ENCODE data around the gene MAPRE3. TPM values are rescaled to one million over a fixed set of nuclear protein-coding genes. Genes with fewer than 3 reads are reported as not detected.
"Not testable (repeated sequence)": the region's sequence is repeated elsewhere in the genome, so short reads cannot be mapped to it uniquely, and the experiment has no call there.

MAPRE3 gene
- 10 to 100 TPM; 16.6 to 26.4 (median 19.7) TPM for total RNA-seq

DNA sequence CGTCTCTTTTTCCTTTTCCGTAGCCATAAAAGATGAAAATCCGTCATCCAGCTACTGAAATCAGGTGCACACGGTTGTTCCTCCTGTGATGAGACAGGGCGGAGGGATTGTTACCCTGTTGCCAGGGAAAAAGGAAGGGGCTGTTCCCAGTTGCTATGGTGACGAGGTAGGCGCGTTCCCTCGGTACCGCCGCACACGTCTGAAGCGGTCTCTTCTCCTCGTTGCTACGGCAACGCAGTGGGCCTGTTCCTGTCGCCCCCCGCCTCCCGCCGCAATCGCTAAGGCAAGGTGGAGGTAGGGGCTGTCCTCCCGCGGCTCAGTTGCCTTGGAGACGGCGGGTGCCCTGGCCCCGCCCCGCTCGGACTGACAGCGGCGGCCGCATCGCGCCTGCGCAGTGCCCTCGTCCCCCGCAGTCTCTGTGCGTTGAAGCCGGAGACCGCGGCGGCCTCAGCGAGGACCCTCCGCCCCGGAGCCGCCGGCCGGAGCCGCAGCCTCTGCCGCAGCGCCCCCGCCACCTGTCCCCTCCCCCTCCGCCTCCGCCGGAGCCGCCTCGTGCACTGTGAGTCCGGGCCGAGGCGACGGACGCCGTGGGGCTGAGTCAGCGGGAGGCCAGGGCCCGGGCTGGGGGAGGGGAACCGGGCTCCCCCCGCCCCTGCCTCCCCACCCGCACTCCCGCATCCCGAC lies at the start of gene MAPRE3:
Gene MAPRE3 (plus strand): TSS at position 394 of the 684 bp plus-strand sequence. CDS start 51,582 bp downstream, outside the sequence.
- Histone ChIP-seq H3K4me1 (peaks cover 0 to 31% (median 5%) of the 10 kb centered on the region in 4 donors), H3K36me3 (no peaks in the 10 kb centered on the region)
- 0% methylated on average over 17 to 51 of the region's 69 CpGs for WGBS, 2 donors

DNA sequence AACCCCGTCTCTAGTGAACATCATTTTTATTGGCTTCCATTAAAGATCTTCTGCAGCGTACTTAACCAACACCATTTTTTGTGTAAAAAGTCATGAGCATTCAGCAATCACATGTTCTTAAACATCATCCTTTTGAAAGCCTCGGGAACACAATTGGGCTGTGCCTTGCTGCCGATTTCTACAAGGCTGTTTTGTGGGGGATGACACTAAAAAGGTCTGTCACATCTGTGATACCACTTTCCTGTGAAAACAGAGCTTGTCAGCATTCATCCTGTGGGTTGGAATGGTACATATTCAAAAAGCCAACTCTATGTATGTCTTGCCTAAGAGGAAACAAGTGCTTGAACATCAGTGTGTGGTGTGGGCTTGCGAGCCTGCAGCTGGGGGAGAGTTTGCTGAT lies 49.1 kb upstream of the MAPRE3 start:
- TF ChIP-seq EP300 (IDR thresholded peaks at IDR 0.05) (no peak), POLR2A (IDR thresholded peaks at IDR 0.05) (no peak)
- TF ChIP-seq, protein P1, sequence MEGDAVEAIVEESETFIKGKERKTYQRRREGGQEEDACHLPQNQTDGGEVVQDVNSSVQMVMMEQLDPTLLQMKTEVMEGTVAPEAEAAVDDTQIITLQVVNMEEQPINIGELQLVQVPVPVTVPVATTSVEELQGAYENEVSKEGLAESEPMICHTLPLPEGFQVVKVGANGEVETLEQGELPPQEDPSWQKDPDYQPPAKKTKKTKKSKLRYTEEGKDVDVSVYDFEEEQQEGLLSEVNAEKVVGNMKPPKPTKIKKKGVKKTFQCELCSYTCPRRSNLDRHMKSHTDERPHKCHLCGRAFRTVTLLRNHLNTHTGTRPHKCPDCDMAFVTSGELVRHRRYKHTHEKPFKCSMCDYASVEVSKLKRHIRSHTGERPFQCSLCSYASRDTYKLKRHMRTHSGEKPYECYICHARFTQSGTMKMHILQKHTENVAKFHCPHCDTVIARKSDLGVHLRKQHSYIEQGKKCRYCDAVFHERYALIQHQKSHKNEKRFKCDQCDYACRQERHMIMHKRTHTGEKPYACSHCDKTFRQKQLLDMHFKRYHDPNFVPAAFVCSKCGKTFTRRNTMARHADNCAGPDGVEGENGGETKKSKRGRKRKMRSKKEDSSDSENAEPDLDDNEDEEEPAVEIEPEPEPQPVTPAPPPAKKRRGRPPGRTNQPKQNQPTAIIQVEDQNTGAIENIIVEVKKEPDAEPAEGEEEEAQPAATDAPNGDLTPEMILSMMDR (IDR thresholded peaks at IDR 0.05), result no peak
- H3K4me1 ChIP-seq, result peaks cover 0 to 6% (median 0%) of the 10 kb centered on the region in 4 donors
- 75 to 84% methylated on average over 5 of the region's 5 CpGs for WGBS, 2 donors

More for the DNA sequence above, at the start of gene MAPRE3:
- Histone ChIP-seq H3K27me3 (no peaks in the 10 kb centered on the region), H3K9me3 (no peaks in the 10 kb centered on the region), H3K27ac (peak within 1 kb of the TSS; percentile 78 to 92 (median 84)), H3K4me3 (peak within 1 kb of the TSS; percentile 59 to 94 (median 85))
- peak; percentile 64 to 68 for DNase-seq (ENCODE audit: low spot score in 2 of 2)
- TF ChIP-seq EP300 (IDR thresholded peaks at IDR 0.05) (peak in 1 of 2 donors; percentile 25), POLR2A (IDR thresholded peaks at IDR 0.05) (no peak)
- TF ChIP-seq, protein P1 (IDR thresholded peaks at IDR 0.05), result peak in 1 of 5 experiments; percentile 8

DNA sequence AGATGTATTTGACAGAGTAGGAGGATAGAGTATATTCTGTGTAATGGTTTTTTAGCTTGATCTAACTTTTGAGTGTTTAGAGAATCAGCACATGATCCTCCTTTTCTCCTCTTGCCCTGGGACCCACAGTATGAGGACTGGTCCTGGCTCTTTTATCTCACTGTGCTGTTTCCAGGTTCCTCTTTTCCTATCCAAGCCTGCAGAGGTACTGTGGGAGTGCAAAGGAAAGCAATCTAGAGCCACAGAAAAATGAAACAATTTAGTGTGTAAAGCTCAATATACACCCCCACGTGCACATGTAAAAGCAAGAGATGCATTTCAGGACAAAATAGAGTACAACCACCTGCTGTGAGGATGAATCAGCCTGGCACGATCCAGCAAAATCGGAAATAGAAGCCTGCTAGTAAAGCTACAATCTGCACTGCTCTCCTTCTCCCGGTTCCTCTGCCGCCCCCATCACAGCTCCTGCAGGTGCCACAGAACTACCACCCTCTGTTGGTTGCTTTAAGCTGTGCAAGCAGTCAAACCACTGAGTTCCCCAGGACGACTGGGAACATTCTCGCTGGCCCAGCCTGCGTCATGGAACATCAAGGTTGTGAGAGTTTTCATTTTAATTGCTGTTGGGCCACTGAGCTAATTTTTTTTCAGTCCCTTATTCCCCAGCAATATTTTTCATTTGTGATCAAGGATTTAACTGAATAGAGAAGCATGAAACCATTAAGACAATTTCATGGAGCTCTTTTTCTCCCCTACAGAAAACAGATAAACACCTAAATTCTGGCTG lies 47.8 kb upstream of the MAPRE3 start:
- Histone ChIP-seq H3K9me3 (no peaks in the 10 kb centered on the region), H3K27ac (no peak overlapping the region), H3K4me1 (peaks cover 0 to 6% (median 0%) of the 10 kb centered on the region in 4 donors), H3K27me3 (no peaks in the 10 kb centered on the region), H3K36me3 (no peaks in the 10 kb centered on the region), H3K4me3 (no peak overlapping the region)
- peak in 1 of 2 donors; percentile 23 for DNase-seq (ENCODE audit: low spot score in 2 of 2)
- TF ChIP-seq EP300 (IDR thresholded peaks at IDR 0.05), result no peak
- TF ChIP-seq, protein P1 (IDR thresholded peaks at IDR 0.05), result peak; percentile 32 to 59 (median 36)
- TF ChIP-seq POLR2A (IDR thresholded peaks at IDR 0.05), result no peak
- WGBS, 2 donors, result 18 to 23% methylated on average over 8 of the region's 8 CpGs

More for the DNA sequence above, 49.1 kb upstream of the MAPRE3 start:
- H3K9me3 ChIP-seq, result no peaks in the 10 kb centered on the region
- no peak for DNase-seq (ENCODE audit: low spot score in 2 of 2)
- H3K4me3 ChIP-seq, result no peak overlapping the region
- H3K27me3 ChIP-seq, result no peaks in the 10 kb centered on the region
- H3K36me3 ChIP-seq, result no peaks in the 10 kb centered on the region
- no peak overlapping the region for H3K27ac ChIP-seq

DNA sequence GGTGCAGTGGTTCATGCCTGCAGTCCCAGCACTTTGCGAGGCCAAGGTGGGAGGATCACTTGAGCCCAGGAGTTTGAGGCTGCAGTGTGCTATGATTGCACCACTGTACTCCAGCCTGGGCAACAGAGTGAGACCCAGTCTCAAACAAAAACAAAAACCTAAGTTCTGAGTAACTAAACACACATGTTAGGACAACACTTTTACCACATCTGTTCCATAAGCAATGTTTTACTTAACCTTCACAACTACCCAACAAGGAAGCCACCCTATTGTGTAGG lies 47.3 kb upstream of the MAPRE3 start:
- not testable (repeated sequence) for DNase-seq (ENCODE audit: low spot score in 2 of 2); H3K36me3 ChIP-seq; H3K27ac ChIP-seq; H3K4me3 ChIP-seq; H3K9me3 ChIP-seq; H3K4me1 ChIP-seq; H3K27me3 ChIP-seq
- 80 to 86% methylated on average over 1 of the region's 1 CpG for WGBS, 2 donors

GRCh38 chr2:26924731-26925099 lies 45.7 kb upstream of the MAPRE3 start:
- no peak for DNase-seq (ENCODE audit: low spot score in 2 of 2)
- whole genome bisulfite sequencing, 2 donors, result 91 to 93% methylated on average over 14 of the region's 14 CpGs

More at GRCh38 chr2:26924731-26925099, 45.7 kb upstream of the MAPRE3 start:
- H3K27ac ChIP-seq, result no peak overlapping the region
- TF ChIP-seq, protein P1 (IDR thresholded peaks at IDR 0.05), result no peak
- TF ChIP-seq EP300 (IDR thresholded peaks at IDR 0.05), result no peak
- no peak for TF ChIP-seq POLR2A (IDR thresholded peaks at IDR 0.05)
- H3K9me3 ChIP-seq, result no peaks in the 10 kb centered on the region
- H3K27me3 ChIP-seq, result peaks cover 0 to 4% of the 10 kb centered on the region in 2 donors
- H3K4me3 ChIP-seq, result no peak overlapping the region
- H3K36me3 ChIP-seq, result no peaks in the 10 kb centered on the region
- H3K4me1 ChIP-seq, result peaks cover 0 to 6% (median 0%) of the 10 kb centered on the region in 4 donors
